Central memory CD8-positive, alpha-beta T cell (primary cell): ENCODE results near the gene PGBD5.

Source experiments
- ATAC-seq: fragments of 150-1000 bp; cut with Tn5 transposase; replicated peaks from 2 replicates; pipeline ENCODE4 v1.10.0; 2022; ENCODE audit warnings: mild to moderate bottlenecking, moderate FRiP score, moderate number of reproducible peaks; ENCODE audit not compliant: poor library complexity, severe bottlenecking; ENCODE audit errors: extremely low read depth
- DNase-seq, 2 donors: peaks; one replicate each; pipeline ENCODE4 v3.0.0; 2021; ENCODE audit warnings: low spot score in 2 of 2
- H3K27ac Mint-ChIP-seq: one replicate; pipeline ENCODE4 v1.8.0; 2022; ENCODE audit warnings: low read depth, mild to moderate bottlenecking, moderate library complexity, mixed read lengths
- H3K27me3 Mint-ChIP-seq: one replicate; pipeline ENCODE4 v1.8.0; 2022; ENCODE audit warnings: mixed read lengths
- H3K36me3 Mint-ChIP-seq: one replicate; pipeline ENCODE4 v1.8.0; 2022; ENCODE audit warnings: mild to moderate bottlenecking, moderate library complexity, mixed read lengths; ENCODE audit not compliant: insufficient read depth
- H3K4me1 Mint-ChIP-seq: one replicate; pipeline ENCODE4 v1.8.0; 2022; ENCODE audit warnings: mixed read lengths
- H3K4me3 Mint-ChIP-seq: one replicate; pipeline ENCODE4 v1.8.0; 2022; ENCODE audit warnings: mild to moderate bottlenecking, moderate library complexity, mixed read lengths
- H3K9me3 Mint-ChIP-seq: one replicate; pipeline ENCODE4 v1.8.0; 2022; ENCODE audit warnings: mixed read lengths

Gene PGBD5

DNA sequence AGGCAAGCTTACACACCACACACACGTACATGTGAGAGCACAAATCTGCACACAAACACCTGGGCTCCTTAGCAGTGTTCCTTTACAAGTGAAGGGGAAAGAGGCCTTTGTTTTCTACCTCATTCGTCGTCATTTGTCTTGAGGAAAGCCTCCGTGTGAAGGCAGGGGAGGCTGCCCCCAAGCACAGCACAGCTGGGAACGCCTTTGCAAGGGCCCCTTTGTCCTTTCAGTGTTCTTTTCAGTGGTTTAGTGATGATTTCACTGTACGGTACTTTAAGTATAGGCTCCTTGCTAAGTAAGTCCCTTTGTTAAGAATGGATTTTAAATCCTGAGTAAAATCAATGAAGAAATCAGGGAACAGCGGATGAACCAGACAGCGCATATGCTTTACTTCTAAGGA lies 94.1 kb downstream of the PGBD5 start:
- H3K4me1 Mint-ChIP-seq: no peaks in the 10 kb centered on the region

GRCh38 chr1:230330157-230330556 lies 96.0 kb downstream of the PGBD5 start:
- DNase-seq (no peak), ATAC-seq (no peak)
- Mint-ChIP-seq H3K27ac (no peak overlapping the region), H3K27me3 (peaks cover 32% of the 10 kb centered on the region), H3K4me3 (no peak overlapping the region), H3K9me3 (no peaks in the 10 kb centered on the region), H3K36me3 (no peaks in the 10 kb centered on the region), H3K4me1 (no peaks in the 10 kb centered on the region)

More for the DNA sequence above, 94.1 kb downstream of the PGBD5 start:
- ATAC-seq: no peak
- H3K9me3 Mint-ChIP-seq: no peaks in the 10 kb centered on the region
- H3K4me3 Mint-ChIP-seq: no peak overlapping the region
- no peak for DNase-seq
- no peak overlapping the region for H3K27ac Mint-ChIP-seq
- no peaks in the 10 kb centered on the region for H3K36me3 Mint-ChIP-seq
- peaks cover 18% of the 10 kb centered on the region for H3K27me3 Mint-ChIP-seq

DNA sequence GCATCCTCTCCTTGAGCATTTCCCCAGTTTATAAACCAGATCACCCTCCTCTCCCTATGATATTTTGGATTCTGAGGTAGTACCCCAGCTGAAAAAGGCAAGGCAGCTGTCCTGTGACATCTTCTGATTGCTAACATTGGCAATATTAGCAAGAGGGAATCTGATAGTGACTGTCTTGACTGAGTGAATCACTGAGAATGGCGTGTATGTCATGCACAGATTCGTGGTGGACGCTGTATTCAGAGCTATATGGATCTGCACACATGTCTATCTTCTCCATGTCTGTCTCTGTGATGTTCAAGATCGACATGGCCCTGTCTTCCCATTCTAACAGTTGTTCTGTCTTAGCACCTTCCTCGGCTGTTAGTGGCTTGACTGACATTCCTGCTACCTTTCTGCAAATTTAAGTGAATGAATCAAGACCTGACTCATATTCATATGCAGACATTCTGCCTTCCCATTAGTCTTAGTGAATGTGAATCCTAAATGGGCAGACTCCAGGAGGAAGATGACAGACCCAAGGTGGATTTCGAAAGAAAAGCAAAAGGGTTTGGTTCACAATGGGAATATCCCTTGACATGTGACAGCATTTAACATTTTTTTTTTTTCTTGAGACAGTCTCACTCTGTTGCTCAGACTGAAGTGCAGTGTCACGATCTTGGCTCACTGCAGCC lies 97.7 kb downstream of the PGBD5 start:
- ATAC-seq (no peak), DNase-seq (no peak)
- no peaks in the 10 kb centered on the region for H3K9me3 Mint-ChIP-seq
- no peak overlapping the region for H3K27ac Mint-ChIP-seq
- H3K4me3 Mint-ChIP-seq: no peak overlapping the region
- no peaks in the 10 kb centered on the region for H3K36me3 Mint-ChIP-seq
- peaks cover 49% of the 10 kb centered on the region for H3K27me3 Mint-ChIP-seq
- H3K4me1 Mint-ChIP-seq: no peaks in the 10 kb centered on the region

GRCh38 chr1:230327892-230328284 lies 98.2 kb downstream of the PGBD5 start:
- Mint-ChIP-seq H3K9me3 (no peaks in the 10 kb centered on the region), H3K27ac (no peak overlapping the region)

GRCh38 chr1:230326971-230327891 lies 98.9 kb downstream of the PGBD5 start:
- Mint-ChIP-seq H3K27ac (no peak overlapping the region), H3K4me3 (no peak overlapping the region), H3K4me1 (no peaks in the 10 kb centered on the region), H3K9me3 (no peaks in the 10 kb centered on the region), H3K27me3 (peaks cover 57% of the 10 kb centered on the region), H3K36me3 (no peaks in the 10 kb centered on the region)
- ATAC-seq: no peak
- no peak for DNase-seq

More at GRCh38 chr1:230327892-230328284, 98.2 kb downstream of the PGBD5 start:
- Mint-ChIP-seq H3K4me1 (no peaks in the 10 kb centered on the region), H3K27me3 (peaks cover 55% of the 10 kb centered on the region), H3K36me3 (no peaks in the 10 kb centered on the region), H3K4me3 (no peak overlapping the region)
- DNase-seq (no peak), ATAC-seq (no peak)

DNA sequence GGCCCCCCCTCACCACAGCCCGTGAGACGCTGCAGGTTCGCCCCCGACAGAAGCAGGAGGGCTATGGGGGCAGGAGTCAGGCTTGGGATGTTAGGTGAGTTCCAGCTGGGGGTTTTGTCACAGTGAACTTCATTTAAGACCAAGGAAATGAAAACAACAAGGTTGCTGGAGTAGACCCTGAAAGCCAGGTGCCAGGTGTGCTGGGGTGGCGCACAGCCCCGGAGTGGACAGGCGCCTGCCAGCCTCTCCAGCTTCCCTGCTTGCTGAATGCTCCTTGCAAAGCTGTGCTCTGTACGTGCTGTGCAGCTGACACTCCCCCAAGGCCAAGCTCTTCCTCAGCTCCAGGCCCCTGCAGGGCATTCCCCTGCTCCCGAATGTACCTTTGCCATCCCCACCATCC lies 102.4 kb downstream of the PGBD5 start:
- ATAC-seq: no peak
- Mint-ChIP-seq H3K9me3 (no peaks in the 10 kb centered on the region), H3K27me3 (peaks cover 69% of the 10 kb centered on the region), H3K36me3 (no peaks in the 10 kb centered on the region), H3K4me1 (no peaks in the 10 kb centered on the region), H3K27ac (no peak overlapping the region), H3K4me3 (no peak overlapping the region)
- DNase-seq: no peak

GRCh38 chr1:230322967-230323547 lies 103.1 kb downstream of the PGBD5 start:
- no peak overlapping the region for H3K27ac Mint-ChIP-seq
- DNase-seq (no peak), ATAC-seq (no peak)
- H3K9me3 Mint-ChIP-seq: no peaks in the 10 kb centered on the region
- no peaks in the 10 kb centered on the region for H3K4me1 Mint-ChIP-seq
- H3K27me3 Mint-ChIP-seq: peaks cover 63% of the 10 kb centered on the region
- no peaks in the 10 kb centered on the region for H3K36me3 Mint-ChIP-seq
- no peak overlapping the region for H3K4me3 Mint-ChIP-seq

- Mint-ChIP-seq H3K27ac (no peak overlapping the region), H3K4me3 (no peak overlapping the region), H3K9me3 (no peaks in the 10 kb centered on the region), H3K36me3 (no peaks in the 10 kb centered on the region), H3K4me1 (no peaks in the 10 kb centered on the region), H3K27me3 (peaks cover 58% of the 10 kb centered on the region)
- DNase-seq (no peak), ATAC-seq (no peak)
Measured at GRCh38 chr1:230322421-230322756, 103.7 kb downstream of the PGBD5 start.

DNA sequence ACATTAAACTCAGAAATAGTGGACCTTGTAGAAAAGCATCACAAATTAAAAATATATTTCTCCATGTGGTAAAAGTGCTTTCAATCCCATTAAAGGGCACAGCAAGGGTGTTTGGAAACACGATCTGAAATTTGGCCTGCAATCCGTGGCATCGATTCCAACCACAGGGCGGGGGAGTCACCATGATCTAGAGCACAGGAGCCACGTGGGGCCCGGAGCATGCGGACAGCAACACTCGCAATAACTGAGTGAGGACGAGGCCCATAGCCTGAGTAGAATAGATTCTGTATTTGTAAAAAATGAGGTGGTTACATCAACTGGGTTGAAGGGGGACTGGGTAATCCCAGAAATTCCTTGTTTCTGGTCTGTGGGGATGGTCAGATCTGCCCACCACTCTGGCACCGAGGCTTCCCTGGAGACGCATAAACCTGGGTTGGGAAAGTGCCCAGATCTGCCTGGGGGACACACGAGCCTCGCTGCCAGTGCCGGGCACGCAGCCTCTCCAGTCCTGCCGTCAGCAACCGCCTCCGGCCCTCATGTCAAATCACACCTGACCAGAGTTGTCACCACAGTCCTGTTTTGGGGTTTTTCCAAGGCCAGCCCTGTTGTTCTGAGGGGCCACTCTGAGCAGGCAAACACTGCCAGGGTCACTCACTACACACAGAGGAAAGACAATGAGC lies 104.3 kb downstream of the PGBD5 start:
- no peaks in the 10 kb centered on the region for H3K36me3 Mint-ChIP-seq
- peaks cover 54% of the 10 kb centered on the region for H3K27me3 Mint-ChIP-seq
- no peak overlapping the region for H3K4me3 Mint-ChIP-seq
- H3K27ac Mint-ChIP-seq: no peak overlapping the region
- DNase-seq (no peak), ATAC-seq (no peak)
- no peaks in the 10 kb centered on the region for H3K9me3 Mint-ChIP-seq
- H3K4me1 Mint-ChIP-seq: no peaks in the 10 kb centered on the region

GRCh38 chr1:230321341-230321740 lies 104.8 kb downstream of the PGBD5 start:
- H3K36me3 Mint-ChIP-seq: no peaks in the 10 kb centered on the region
- peaks cover 49% of the 10 kb centered on the region for H3K27me3 Mint-ChIP-seq
- H3K4me3 Mint-ChIP-seq: no peak overlapping the region
- no peaks in the 10 kb centered on the region for H3K4me1 Mint-ChIP-seq
- H3K27ac Mint-ChIP-seq: no peak overlapping the region
- DNase-seq (no peak), ATAC-seq (no peak)
- no peaks in the 10 kb centered on the region for H3K9me3 Mint-ChIP-seq

- Mint-ChIP-seq H3K27me3 (peaks cover 43% of the 10 kb centered on the region), H3K4me3 (no peak overlapping the region), H3K36me3 (no peaks in the 10 kb centered on the region), H3K27ac (no peak overlapping the region), H3K4me1 (no peaks in the 10 kb centered on the region), H3K9me3 (no peaks in the 10 kb centered on the region)
- ATAC-seq (no peak), DNase-seq (no peak)
Measured at GRCh38 chr1:230320804-230321203, 105.3 kb downstream of the PGBD5 start.

GRCh38 chr1:230319014-230319747 lies 107.0 kb downstream of the PGBD5 start:
- Mint-ChIP-seq H3K36me3 (no peaks in the 10 kb centered on the region), H3K27ac (no peak overlapping the region), H3K4me1 (no peaks in the 10 kb centered on the region), H3K4me3 (no peak overlapping the region), H3K9me3 (no peaks in the 10 kb centered on the region), H3K27me3 (peaks cover 29% of the 10 kb centered on the region)
- DNase-seq (no peak), ATAC-seq (no peak)
